ENCODE measurements around the gene PIP5K1B. TPM values are rescaled to one million over a fixed set of nuclear protein-coding genes. Genes with fewer than 3 reads are reported as not detected.
A peak's percentile ranks its signal among the peaks of the same experiment; 100 is the strongest.

PIP5K1B gene
- total RNA-seq, 3 donors from 2014 or later, result 60.0 to 122 (median 73.3) TPM

GRCh38 chr9:68785965-68786364 lies 80.9 kb downstream of the PIP5K1B start:
- Histone ChIP-seq H3K36me3 (ENCODE audit: low read depth) (no peaks in the 10 kb centered on the region), H3K4me1 (ENCODE audit: low read depth) (peaks cover 26% of the 10 kb centered on the region), H3K9me3 (no peaks in the 10 kb centered on the region), H3K4me3 (no peak overlapping the region)
- ATAC-seq (no peak), DNase-seq (no peak)
- TF ChIP-seq, protein P1, sequence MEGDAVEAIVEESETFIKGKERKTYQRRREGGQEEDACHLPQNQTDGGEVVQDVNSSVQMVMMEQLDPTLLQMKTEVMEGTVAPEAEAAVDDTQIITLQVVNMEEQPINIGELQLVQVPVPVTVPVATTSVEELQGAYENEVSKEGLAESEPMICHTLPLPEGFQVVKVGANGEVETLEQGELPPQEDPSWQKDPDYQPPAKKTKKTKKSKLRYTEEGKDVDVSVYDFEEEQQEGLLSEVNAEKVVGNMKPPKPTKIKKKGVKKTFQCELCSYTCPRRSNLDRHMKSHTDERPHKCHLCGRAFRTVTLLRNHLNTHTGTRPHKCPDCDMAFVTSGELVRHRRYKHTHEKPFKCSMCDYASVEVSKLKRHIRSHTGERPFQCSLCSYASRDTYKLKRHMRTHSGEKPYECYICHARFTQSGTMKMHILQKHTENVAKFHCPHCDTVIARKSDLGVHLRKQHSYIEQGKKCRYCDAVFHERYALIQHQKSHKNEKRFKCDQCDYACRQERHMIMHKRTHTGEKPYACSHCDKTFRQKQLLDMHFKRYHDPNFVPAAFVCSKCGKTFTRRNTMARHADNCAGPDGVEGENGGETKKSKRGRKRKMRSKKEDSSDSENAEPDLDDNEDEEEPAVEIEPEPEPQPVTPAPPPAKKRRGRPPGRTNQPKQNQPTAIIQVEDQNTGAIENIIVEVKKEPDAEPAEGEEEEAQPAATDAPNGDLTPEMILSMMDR (IDR thresholded peaks at IDR 0.05), result no peak
- intact Hi-C loops (cut with DNase I, micrococcal nuclease), result no loop called here

DNA sequence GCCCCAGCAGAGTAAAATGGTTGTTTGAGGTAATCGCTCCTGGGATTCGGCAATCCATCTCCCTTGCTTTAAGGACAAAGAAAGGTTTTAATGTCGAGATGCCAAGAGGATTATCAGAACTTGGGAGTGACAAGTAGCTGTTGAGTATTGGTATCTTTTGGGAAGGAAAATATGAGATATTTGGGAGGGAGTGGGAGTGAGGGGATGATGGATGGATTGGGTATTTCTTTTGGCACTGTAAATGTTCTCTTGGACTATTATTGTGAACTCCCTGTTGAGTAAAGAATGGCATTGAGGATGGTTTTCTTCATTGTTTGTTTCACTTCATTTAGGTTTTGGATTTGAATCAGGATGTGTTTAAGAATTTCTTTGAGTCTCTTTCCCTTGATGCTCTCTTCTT lies 86.1 kb downstream of the PIP5K1B start:
- Histone ChIP-seq H3K4me1 (ENCODE audit: low read depth) (no peaks in the 10 kb centered on the region), H3K4me3 (no peak overlapping the region), H3K36me3 (ENCODE audit: low read depth) (no peaks in the 10 kb centered on the region), H3K9me3 (no peaks in the 10 kb centered on the region)
- intact Hi-C loops (cut with DNase I, micrococcal nuclease), result no loop called here
- TF ChIP-seq, protein P1 (IDR thresholded peaks at IDR 0.05), result no peak
- DNase-seq, result no peak
- no peak for ATAC-seq

DNA sequence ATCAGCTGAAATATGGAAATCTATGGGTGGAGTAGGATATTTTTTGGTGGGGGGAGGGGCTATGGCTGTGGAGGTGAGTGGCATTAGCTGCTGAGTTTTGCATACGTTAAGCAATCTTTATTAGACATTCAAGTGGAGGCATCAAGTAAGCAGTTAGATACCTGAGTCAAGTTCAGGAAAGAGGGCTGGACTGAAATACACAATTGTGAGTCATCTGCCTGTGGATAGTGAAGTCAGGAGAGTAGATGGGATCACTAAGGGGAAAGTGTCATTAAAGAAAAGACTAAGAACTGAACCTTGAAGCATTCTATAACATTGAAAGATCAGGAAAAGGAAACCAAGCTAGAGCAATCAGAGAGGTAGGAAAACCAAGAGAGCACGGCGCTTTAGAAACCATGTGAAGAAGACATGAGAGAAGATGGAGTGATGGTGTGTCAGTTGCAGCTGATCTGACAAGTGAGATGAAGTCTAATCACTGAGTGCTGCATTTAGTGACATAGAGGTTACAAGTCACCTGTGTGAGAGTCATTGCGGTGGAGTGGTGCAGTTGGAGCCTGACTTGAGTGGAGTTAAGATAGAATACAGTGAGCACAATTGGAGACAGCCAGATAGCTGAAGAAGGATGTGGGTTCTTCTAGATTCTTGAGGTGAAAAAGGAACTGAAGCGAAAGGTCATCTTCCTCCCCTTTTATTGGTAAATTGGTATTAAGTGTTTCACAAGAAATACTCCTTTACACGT lies 88.7 kb downstream of the PIP5K1B start:
- ATAC-seq, result peak; percentile 65
- H3K4me1 ChIP-seq (ENCODE audit: low read depth), result no peaks in the 10 kb centered on the region

DNA sequence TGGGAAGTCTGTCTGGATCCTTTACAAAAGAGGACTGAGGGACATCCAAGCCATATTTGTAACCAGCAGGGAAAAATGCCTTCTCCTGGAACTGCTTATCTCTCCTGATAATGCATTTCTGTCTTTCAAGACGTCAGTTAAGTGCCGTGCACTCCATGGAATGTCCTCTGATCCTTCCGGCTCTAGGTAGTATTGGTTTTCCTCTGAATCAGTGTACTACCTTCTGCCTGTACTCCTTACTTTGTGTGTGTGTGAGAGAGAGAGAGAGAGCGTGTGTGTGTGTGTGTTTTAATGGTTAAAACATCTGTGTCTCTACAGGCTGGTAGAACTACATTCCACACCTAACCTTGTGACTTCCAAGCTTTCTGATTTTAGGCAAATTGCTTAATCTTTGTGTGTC lies 89.9 kb downstream of the PIP5K1B start:
- DNase-seq (no peak), ATAC-seq (peak; percentile 69)
- TF ChIP-seq, protein P1 (IDR thresholded peaks at IDR 0.05), result no peak

More for the DNA sequence above, 88.7 kb downstream of the PIP5K1B start:
- Histone ChIP-seq H3K4me3 (no peak overlapping the region), H3K9me3 (no peaks in the 10 kb centered on the region), H3K36me3 (ENCODE audit: low read depth) (no peaks in the 10 kb centered on the region)
- TF ChIP-seq, protein P1 (IDR thresholded peaks at IDR 0.05), result no peak
- intact Hi-C loops (cut with DNase I, micrococcal nuclease), result no loop called here
- DNase-seq, result no peak

DNA sequence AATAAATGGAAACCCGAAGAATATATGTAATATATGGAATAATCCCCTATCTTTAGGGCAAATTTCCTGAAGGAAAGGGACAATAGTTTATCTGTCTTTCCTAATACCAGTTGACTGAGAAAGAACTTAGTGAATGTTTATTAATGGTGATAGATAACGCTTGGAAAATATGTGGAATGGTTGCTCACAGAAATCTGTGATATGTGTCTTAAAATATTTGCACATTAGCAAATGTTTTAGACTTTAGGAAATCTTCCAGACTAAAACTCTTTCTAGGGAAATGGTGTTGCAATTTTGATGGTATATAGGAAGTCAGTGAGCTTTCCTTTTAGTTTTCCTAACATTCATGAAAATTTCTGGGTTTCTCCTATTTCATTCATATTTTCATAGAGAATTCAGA lies 90.4 kb downstream of the PIP5K1B start:
- Histone ChIP-seq H3K4me3 (no peak overlapping the region), H3K36me3 (ENCODE audit: low read depth) (no peaks in the 10 kb centered on the region), H3K9me3 (no peaks in the 10 kb centered on the region), H3K4me1 (ENCODE audit: low read depth) (no peaks in the 10 kb centered on the region)
- ATAC-seq, result no peak
- intact Hi-C loops (cut with DNase I, micrococcal nuclease), result no loop called here
- TF ChIP-seq, protein P1 (IDR thresholded peaks at IDR 0.05), result no peak
- DNase-seq, result no peak

More for the DNA sequence above, 89.9 kb downstream of the PIP5K1B start:
- Histone ChIP-seq H3K4me1 (ENCODE audit: low read depth) (no peaks in the 10 kb centered on the region), H3K9me3 (no peaks in the 10 kb centered on the region), H3K4me3 (no peak overlapping the region), H3K36me3 (ENCODE audit: low read depth) (no peaks in the 10 kb centered on the region)
- intact Hi-C loops (cut with DNase I, micrococcal nuclease), result no loop called here
